OCI-LY7 (cell line): ENCODE data around the gene KRT75. TPM values are rescaled to one million over a fixed set of nuclear protein-coding genes. Genes with fewer than 3 reads are reported as not detected.

Source experiments
- BruUV-seq: library from RNA; stranded (reverse); fragments of 400-500 nt; replicated peaks from 2 replicates; lab custom pipeline; 2021; lab: Mats Ljungman, UMichigan
- CTCF ChIA-PET: fragments of 300-600 bp; sonication (Branson Sonifier 250); formaldehyde crosslinking; loops from one replicate; lab custom pipeline; 2022; ENCODE audit warnings: antibody characterized with exemption; ENCODE audit not compliant: unreplicated experiment; lab: Charles Lee
- POLR2A ChIA-PET: fragments of 300-600 bp; sonication (Branson Sonifier 250); formaldehyde crosslinking; loops from one replicate; lab custom pipeline; 2022; ENCODE audit warnings: antibody characterized with exemption; lab: Charles Lee
- DNase-seq: peaks from one replicate; pipeline ENCODE4 v3.0.0-alpha.2; 2015; ENCODE audit warnings: low spot score
- H2AFZ ChIP-seq: fragments of 200-600 bp; sonication (generic), shearing (Covaris generic); 2 replicates; pipeline ENCODE4 v1.6.1; 2014; ENCODE audit warnings: mild to moderate bottlenecking, antibody characterized with exemption, low read length, moderate library complexity
- H3K27ac ChIP-seq: fragments of 200-600 bp; sonication (generic); 2 replicates; pipeline ENCODE4 v1.5.1; 2014; ENCODE audit warnings: mixed run types, low read depth, mild to moderate bottlenecking, moderate library complexity, low read length, inconsistent platforms; ENCODE audit not compliant: poor library complexity, severe bottlenecking
- H3K36me3 ChIP-seq: fragments of 200-600 bp; sonication (generic); 2 replicates; pipeline ENCODE4 v1.6.1; 2014; ENCODE audit warnings: mild to moderate bottlenecking, antibody characterized with exemption, low read length, moderate library complexity, mixed read lengths; ENCODE audit not compliant: insufficient read depth
- H3K4me1 ChIP-seq: fragments of 200-600 bp; sonication (generic); 2 replicates; pipeline ENCODE4 v1.5.1; 2014; ENCODE audit warnings: mild to moderate bottlenecking, low read length; ENCODE audit not compliant: insufficient read depth, poor library complexity, severe bottlenecking
- H3K4me2 ChIP-seq: fragments of 200-600 bp; sonication (generic); 2 replicates; pipeline ENCODE4 v1.6.1; 2014; ENCODE audit warnings: mild to moderate bottlenecking, low read length
- H3K4me3 ChIP-seq: fragments of 200-600 bp; sonication (generic); 2 replicates; pipeline ENCODE4 v1.5.1; 2014; ENCODE audit warnings: mild to moderate bottlenecking, low read depth, low read length; ENCODE audit not compliant: poor library complexity, severe bottlenecking
- H3K79me2 ChIP-seq: fragments of 200-600 bp; sonication (generic); 2 replicates; pipeline ENCODE4 v1.6.1; 2016; ENCODE audit warnings: low read depth, mild to moderate bottlenecking, low read length, moderate library complexity, mixed read lengths; ENCODE audit not compliant: insufficient read depth
- H3K9me2 ChIP-seq: fragments of 200-600 bp; sonication (generic); 2 replicates; pipeline ENCODE4 v1.6.1; 2016; ENCODE audit warnings: mild to moderate bottlenecking, low read length, mixed read lengths; ENCODE audit not compliant: insufficient read depth
- H3K9me3 ChIP-seq: fragments of 200-600 bp; sonication (generic); 2 replicates; pipeline ENCODE4 v1.6.1; 2014; ENCODE audit warnings: mild to moderate bottlenecking, mixed run types, low read length, mixed read lengths
- H4K20me1 ChIP-seq: fragments of 200-600 bp; sonication (generic); 2 replicates; pipeline ENCODE4 v1.6.1; 2014; ENCODE audit warnings: mild to moderate bottlenecking, antibody characterized with exemption, low read length, moderate library complexity, mixed read lengths; ENCODE audit not compliant: insufficient read depth
- EZH2phosphoT487 ChIP-seq: fragments of 200-600 bp; sonication (generic); IDR thresholded peaks from 2 replicates; pipeline ENCODE4 v1.6.1; 2018; ENCODE audit warnings: low read depth, borderline replicate concordance, mild to moderate bottlenecking, mixed run types, antibody characterized with exemption, low read length, moderate library complexity, mixed read lengths
- intact Hi-C: fragments of 100-400 bp; cut with micrococcal nuclease; formaldehyde crosslinking; loops from one replicate; pipeline ENCODE4 v1.10.0; 2022; ENCODE audit not compliant: unreplicated experiment
- total RNA-seq, 2 experiments: library from RNA; depleted of rRNA in 1 of 2; stranded (reverse); fragments of >200 nt in 1 of 2; shearing (Covaris generic) in 1 of 2; gene quantifications; 2 replicates each; pipeline ENCODE4 v1.2.3, GENCODE V29; 2014 to 2022
- TF ChIP-seq, protein P1 (sequence below): fragments of 200-600 bp; sonication (generic); conservative IDR thresholded peaks from 2 replicates; pipeline ENCODE4 v1.5.1; 2014; ENCODE audit warnings: mild to moderate bottlenecking, antibody characterized with exemption, low read length, moderate library complexity, mixed read lengths

Gene KRT75
- total RNA-seq, 2 experiments from 2014 or later = not detected

DNA sequence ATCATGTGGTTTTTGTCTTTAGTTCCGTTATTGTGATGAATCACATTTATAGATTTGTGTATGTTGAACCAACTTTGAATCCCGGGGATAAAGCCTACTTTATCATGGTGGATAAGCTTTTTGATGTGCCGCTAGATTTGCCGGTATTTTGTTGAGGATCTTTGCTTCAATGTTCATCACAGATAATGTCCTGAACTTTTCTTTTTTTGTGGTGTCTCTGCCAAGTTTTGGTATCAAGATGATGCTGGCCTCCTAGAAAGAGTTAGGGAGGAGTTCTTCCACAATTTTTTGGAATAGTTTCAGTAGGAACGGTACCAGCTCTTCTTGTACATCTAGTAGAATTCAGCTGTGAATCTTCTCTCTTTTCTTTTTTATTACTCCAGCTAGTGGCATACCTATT lies 24.7 kb upstream of the KRT75 start:
- TF ChIP-seq EZH2phosphoT487 = no peak

GRCh38 chr12:52455821-52456220 lies 21.6 kb upstream of the KRT75 start:
- no peak overlapping the region for H2AFZ ChIP-seq
- H3K4me3 ChIP-seq = no peak overlapping the region
- no peaks in the 10 kb centered on the region for H3K4me1 ChIP-seq
- no peak overlapping the region for H3K27ac ChIP-seq
- no peak for TF ChIP-seq EZH2phosphoT487
- TF ChIP-seq, protein P1, sequence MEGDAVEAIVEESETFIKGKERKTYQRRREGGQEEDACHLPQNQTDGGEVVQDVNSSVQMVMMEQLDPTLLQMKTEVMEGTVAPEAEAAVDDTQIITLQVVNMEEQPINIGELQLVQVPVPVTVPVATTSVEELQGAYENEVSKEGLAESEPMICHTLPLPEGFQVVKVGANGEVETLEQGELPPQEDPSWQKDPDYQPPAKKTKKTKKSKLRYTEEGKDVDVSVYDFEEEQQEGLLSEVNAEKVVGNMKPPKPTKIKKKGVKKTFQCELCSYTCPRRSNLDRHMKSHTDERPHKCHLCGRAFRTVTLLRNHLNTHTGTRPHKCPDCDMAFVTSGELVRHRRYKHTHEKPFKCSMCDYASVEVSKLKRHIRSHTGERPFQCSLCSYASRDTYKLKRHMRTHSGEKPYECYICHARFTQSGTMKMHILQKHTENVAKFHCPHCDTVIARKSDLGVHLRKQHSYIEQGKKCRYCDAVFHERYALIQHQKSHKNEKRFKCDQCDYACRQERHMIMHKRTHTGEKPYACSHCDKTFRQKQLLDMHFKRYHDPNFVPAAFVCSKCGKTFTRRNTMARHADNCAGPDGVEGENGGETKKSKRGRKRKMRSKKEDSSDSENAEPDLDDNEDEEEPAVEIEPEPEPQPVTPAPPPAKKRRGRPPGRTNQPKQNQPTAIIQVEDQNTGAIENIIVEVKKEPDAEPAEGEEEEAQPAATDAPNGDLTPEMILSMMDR = no peak
- DNase-seq = no peak
- H3K79me2 ChIP-seq = no peaks in the 10 kb centered on the region
- ChIA-PET POLR2A (no interaction called here), CTCF (no interaction called here)
- intact Hi-C loops = no loop called here
- H3K4me2 ChIP-seq = no peak overlapping the region
- H3K36me3 ChIP-seq = no peaks in the 10 kb centered on the region
- no peaks in the 10 kb centered on the region for H3K9me3 ChIP-seq
- H4K20me1 ChIP-seq = no peaks in the 10 kb centered on the region
- BruUV-seq = no TSS peak
- H3K9me2 ChIP-seq = no peaks in the 10 kb centered on the region

More for the DNA sequence above, 24.7 kb upstream of the KRT75 start:
- Histone ChIP-seq H3K4me2 (no peak overlapping the region), H3K36me3 (no peaks in the 10 kb centered on the region), H3K4me1 (no peaks in the 10 kb centered on the region), H4K20me1 (no peaks in the 10 kb centered on the region), H2AFZ (no peak overlapping the region), H3K9me3 (no peaks in the 10 kb centered on the region), H3K79me2 (no peaks in the 10 kb centered on the region), H3K9me2 (no peaks in the 10 kb centered on the region), H3K27ac (no peak overlapping the region), H3K4me3 (no peak overlapping the region)
- intact Hi-C loops = no loop called here
- DNase-seq = no peak
- BruUV-seq = no TSS peak
- CTCF ChIA-PET = no interaction called here
- POLR2A ChIA-PET = interaction anchor here (0.6 kb wide), 1 partner anchor 183 kb away, joined by 3 read pairs; no protein-coding TSS in a partner anchor

DNA sequence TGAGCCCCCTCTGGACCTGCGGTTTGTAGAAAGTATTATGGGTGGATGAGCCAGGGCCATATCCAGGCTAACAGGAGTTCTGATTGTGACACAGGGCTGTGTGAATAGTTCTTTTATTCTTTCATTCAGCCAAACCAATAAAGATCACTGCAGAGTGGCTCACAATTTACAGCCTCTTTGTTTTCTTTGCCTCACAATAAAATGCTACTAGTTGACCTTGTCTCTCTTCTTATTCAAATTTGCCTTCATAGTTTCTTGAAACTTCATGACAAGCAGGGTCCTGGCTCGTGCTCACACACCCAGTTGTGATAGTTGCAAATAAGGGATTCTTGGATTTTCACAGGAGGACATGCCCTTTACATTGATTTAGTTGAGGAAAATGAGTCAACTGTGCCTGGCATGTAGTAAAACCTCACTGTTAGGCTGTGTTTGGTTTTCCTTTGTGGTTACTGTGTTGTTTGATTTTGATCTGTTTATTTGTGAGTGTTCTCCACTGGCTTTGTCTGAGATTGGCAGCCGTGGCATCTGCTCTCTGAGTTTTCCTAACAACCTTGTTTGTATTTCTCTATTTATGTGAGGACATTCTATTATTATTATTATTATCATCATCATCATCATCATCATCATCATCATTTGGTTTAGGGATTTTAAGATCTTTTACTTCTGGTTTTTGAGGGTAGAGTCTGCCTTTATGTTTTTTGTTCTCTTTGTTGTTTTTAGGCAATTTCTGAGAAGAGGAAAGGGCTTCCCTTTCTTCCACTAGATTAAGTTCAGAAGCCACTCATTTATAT lies 20.4 kb upstream of the KRT75 start:
- BruUV-seq = no TSS peak
- Histone ChIP-seq H3K9me2 (no peaks in the 10 kb centered on the region), H3K9me3 (no peaks in the 10 kb centered on the region), H2AFZ (no peak overlapping the region), H3K4me3 (no peak overlapping the region), H3K4me2 (no peak overlapping the region), H3K36me3 (no peaks in the 10 kb centered on the region), H3K4me1 (no peaks in the 10 kb centered on the region), H3K27ac (no peak overlapping the region), H3K79me2 (no peaks in the 10 kb centered on the region), H4K20me1 (no peaks in the 10 kb centered on the region)
- TF ChIP-seq, protein P1 = no peak
- TF ChIP-seq EZH2phosphoT487 = no peak
- ChIA-PET POLR2A (no interaction called here), CTCF (no interaction called here)
- no peak for DNase-seq
- intact Hi-C loops = no loop called here
